ENCODE measurements around the gene SERTM2. TPM values are rescaled to one million over a fixed set of nuclear protein-coding genes. Genes with fewer than 3 reads are reported as not detected.

Gene SERTM2
- total RNA-seq: not detected in 2 replicates

DNA sequence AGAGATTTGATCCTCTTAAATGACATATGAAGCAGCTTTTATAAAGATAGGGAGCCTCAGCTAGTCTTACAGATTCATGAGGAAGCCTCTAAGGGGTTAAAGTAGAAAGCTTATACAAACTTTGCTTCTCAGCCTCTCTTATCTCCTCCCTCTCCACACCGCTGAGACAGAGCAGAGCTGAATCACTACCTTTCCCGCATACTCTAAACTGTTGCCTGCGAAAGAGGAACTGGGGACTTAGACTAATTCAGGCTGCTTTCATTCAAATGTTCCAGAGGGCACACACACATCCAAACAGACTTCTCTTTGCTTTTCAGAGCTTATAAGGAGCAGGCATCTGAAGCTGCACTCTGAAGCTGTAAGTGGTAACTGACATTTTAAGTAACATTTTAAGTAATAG is at the start of gene SERTM2:
Gene SERTM2 (plus strand): TSS at position 169 of the 400 bp plus-strand sequence. CDS start 7,213 bp downstream, outside the sequence.

Other genes with a start within 250 kb of the SERTM2 start
- not detected in 2 replicates for gene CAPN6, start 241.2 kb upstream of the SERTM2 start, total RNA-seq
- gene DCX, start 99.5 kb upstream of the SERTM2 start, total RNA-seq: not detected in 2 replicates
- gene ALG13, start 169.5 kb downstream of the SERTM2 start, total RNA-seq: 46.5 and 51.3 TPM in 2 replicates